Left colon (tissue), 2 donors: Measurements from ENCODE around the gene ZNF521. TPM values are rescaled to one million over a fixed set of nuclear protein-coding genes. Genes with fewer than 3 reads are reported as not detected.

Experiments used
- ATAC-seq: fragments of 200-7000 bp; cut with Tn5 transposase; one replicate; pipeline ENCODE4 v1.9.1; 2020; ENCODE audit warnings: mild to moderate bottlenecking, moderate library complexity
- DNase-seq, 2 donors: peaks; one replicate each; pipeline ENCODE4 v3.0.0-alpha.2; 2020
- intact Hi-C, 2 donors: fragments of 100-400 bp; cut with DNase I in 1 of 2; cut with micrococcal nuclease in 1 of 2; formaldehyde crosslinking; loops; one replicate each; pipeline versions ENCODE4 v1.11.2 to v1.14.0; 2022; cut with DNase I, micrococcal nuclease
- total RNA-seq, 2 donors: library from RNA; stranded (reverse); fragmentation: NEBNext Ultra II Directional; extraction: Animal tissue kit (Norgen Biotek cat#: 25700); gene quantifications; one replicate each; pipeline ENCODE4 v1.2.1, GENCODE V29; 2021
- donor health status: DM: no; HTN: no; CAD: no.
- donor health status: DM: yes; HTN: yes; CAD: no.

ZNF521 gene
- total RNA-seq, 2 donors from 2014 or later, result 2.6 to 6.9 TPM

GRCh38 chr18:25164211-25164847, 187.6 kb downstream of the ZNF521 start:
- intact Hi-C loops, result no loop called here
- DNase-seq, result no peak
- no peak for ATAC-seq

GRCh38 chr18:25153426-25153825, 198.5 kb downstream of the ZNF521 start:
- no peak for DNase-seq
- ATAC-seq, result no peak
- intact Hi-C loops, result no loop called here

DNA sequence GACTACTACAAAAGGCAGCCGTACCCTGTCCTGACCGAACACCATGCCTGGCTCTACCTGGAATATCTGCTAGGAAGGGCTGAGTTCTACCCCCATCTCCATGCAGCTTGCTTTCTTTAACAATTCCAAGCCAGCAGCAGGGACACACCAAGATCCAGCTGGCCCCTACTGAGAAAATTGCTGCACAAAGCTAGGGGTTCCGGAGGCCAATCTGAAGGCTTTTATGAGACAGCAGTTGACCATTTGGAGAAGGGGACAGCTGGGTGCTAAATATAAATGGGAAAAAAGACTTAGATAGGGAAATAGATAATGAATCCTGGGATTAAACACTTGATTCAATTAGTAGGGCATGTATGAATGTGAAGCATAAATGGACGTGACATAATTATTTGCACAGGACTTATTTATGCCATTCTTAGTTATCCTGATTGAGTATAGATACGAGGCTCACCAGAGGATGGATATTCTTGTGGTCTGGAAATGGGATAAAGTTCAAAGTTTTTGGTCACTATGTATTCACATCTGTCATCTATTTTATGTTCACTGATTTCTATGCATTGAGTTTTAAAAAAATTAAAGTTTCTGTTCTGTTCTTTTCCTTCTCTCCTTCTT, 204.0 kb downstream of the ZNF521 start:
- intact Hi-C loops, result no loop called here

GRCh38 chr18:25146512-25146910, 205.5 kb downstream of the ZNF521 start:
- intact Hi-C loops, result no loop called here
- DNase-seq (no peak), ATAC-seq (no peak)

More for the DNA sequence above, 204.0 kb downstream of the ZNF521 start:
- ATAC-seq, result no peak
- DNase-seq, result no peak

DNA sequence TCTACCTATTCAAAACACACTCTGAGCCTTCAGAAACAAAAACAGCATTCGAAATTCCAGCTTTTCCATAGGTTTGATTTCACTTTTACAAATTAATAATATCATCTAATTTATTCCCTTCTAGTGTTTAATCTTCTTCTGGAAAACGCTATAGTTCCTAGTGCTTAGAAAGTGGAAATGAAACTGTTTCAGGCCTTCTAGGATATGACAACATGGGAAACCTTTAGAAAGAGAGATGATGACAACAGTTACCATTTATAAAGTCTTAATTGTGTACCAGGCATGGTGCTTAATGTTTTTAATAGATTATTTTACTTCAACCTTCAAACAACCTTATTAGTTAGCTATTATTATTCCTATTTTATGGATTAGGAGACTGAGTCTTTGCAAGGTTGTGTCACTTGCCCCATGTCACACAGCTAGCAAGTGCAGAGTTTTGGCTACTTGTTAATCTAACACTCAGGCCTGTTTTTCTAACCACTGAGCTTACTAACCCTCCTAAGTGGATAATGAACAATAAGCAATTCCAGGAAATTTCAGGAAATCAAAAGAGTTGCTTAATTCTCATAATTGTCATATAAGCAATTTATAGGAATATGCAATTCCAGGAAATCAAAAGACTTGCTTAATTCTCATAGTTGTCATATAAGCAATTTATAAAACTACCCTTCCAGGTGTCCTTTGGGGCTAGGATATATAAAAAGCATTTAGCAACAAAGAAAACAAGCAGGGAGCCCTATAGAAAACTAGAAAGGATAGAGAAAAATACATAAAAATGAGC, 206.0 kb downstream of the ZNF521 start:
- DNase-seq (no peak), ATAC-seq (no peak)
- intact Hi-C loops, result no loop called here

DNA sequence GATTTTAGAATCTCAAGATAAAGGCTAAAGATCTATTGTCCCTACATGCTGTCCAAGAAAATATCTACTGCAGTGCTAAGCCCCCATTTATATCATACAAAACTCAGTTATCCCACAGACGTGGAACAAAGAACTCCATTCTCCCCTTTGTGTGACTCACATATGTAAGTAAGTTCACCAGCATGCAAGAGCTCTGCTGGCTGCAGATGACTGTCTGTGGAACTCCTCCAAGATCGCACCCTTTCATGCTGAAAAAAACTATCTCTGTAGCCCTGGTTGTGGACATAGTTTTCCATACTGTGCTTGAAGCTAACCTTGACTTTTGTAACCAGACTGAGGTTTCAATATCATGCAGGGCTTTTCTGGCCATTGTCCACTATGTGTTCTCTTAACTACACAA, 207.1 kb downstream of the ZNF521 start:
- ATAC-seq, result no peak
- DNase-seq, result no peak
- intact Hi-C loops, result no loop called here

DNA sequence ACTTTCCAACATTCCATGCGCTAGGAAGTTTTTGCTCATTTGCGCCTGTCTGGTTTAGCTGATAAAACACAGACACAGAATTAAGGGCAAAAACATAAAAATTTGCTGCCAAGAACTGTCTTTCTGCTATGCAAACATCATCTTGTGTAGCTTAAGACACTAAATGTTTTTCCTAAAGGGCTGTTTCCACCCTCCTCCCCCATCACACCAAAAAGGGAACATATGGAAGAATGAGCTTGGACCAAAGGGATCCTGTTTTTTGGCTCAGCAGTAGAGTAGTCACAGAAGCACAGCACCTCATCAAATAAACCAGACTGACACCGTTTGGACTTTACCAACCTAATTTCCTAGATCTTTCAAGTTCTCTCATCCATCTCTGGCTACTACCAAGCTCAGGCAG, 210.1 kb downstream of the ZNF521 start:
- ATAC-seq (no peak), DNase-seq (no peak)
- intact Hi-C loops, result no loop called here

DNA sequence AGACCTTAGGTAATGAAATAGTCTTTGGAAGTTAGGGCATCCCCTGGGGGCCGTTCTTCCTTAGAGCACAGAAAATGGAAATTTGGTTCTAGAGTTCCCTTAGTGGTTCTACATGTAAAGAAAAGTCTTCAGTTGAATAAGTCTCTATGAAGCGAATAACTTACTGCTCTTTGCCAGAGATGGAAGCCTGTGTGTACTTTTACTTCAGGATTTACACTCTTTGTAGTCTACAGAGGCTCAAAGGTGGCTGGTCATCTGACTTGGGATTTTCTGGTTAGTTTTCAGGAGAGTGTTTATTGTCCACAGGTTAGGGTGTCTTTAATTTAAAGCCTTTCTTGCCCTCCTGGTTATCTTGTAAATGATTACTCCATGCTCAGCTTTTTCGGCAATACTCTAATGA, 210.6 kb downstream of the ZNF521 start:
- DNase-seq (no peak), ATAC-seq (no peak)

DNA sequence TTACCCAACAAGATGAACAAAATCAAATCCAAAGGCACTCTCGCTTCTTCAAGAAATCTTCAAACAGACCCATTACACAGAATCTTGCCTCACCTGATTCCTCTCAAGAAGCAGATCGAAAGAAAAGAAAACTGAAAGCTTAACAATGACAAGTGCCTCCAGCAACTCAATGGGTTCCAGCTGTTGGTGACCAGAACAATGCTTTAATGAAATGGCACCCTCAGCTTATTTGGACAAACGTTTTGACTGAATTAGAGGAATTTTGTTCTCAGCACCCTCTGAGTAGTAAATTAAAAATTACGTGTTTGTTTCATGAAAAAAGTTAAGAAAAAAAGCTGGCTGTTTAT, 211.0 kb downstream of the ZNF521 start:
- intact Hi-C loops, result no loop called here
- ATAC-seq (no peak), DNase-seq (no peak)

More for the DNA sequence above, 210.6 kb downstream of the ZNF521 start:
- intact Hi-C loops, result no loop called here

- intact Hi-C loops, result no loop called here
- DNase-seq (no peak), ATAC-seq (no peak)
Measured at GRCh38 chr18:25140124-25140961, 211.6 kb downstream of the ZNF521 start.

GRCh38 chr18:25137197-25137472, 214.8 kb downstream of the ZNF521 start:
- DNase-seq, result no peak
- ATAC-seq, result no peak
- intact Hi-C loops, result no loop called here

DNA sequence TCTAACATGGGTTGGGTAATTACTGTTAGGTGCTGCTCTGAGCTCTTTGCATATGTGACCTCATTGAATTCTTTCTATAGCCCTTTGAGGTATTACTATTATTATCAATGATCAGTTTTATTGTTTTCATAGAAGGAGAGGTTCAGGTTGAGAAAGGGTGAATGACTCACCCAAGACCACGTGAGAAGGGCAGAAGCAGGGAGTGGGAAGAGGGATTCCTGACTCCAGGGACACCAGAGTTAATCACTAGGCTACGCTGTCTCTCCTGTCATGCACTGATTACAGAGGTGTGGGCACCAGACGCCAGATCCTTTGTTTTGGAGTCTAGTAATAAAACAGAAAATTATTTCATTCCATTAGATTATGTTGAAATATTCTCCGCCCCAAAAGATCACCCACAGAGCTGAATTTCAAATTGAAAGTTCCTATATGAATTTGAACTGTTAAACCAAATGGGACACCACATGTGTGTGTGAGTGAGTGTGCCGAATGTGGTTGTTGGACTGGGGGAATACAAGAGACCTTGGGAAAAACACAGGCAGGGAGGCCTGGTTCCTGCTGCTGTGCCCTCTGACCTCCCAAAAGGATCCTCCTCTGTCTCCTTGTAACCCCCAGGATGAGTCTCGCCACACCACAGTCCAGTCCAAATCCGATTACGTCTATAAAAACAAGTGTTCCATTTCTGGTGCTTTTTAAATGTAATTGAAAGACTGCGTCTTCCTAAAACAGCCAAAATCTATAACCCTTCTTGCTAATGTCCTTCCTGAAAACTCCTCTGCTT, 215.4 kb downstream of the ZNF521 start:
- DNase-seq (no peak), ATAC-seq (no peak)
- intact Hi-C loops, result no loop called here

- no peak for DNase-seq
- ATAC-seq, result no peak
- intact Hi-C loops, result no loop called here
Measured at GRCh38 chr18:25134861-25135260, 217.1 kb downstream of the ZNF521 start.

DNA sequence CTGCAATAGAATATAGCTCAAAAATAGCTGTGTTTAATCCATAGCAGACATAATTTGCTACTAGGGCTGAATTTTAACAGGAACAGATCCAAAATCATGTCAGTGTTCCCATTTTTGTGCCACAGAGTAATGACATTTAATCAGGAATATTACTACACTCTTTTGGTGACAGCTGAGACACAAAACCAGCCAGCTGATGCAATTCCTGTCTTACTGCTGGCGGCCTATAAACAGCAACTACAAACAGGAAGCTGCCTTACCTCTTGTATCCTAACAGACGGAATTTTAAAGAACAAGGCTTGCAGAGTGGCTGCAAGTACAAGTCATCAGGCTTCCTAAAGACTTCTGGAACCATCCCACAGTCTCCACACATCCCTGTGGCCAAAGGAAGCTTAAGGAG, 218.1 kb downstream of the ZNF521 start:
- ATAC-seq, result no peak
- intact Hi-C loops, result no loop called here
- no peak for DNase-seq

DNA sequence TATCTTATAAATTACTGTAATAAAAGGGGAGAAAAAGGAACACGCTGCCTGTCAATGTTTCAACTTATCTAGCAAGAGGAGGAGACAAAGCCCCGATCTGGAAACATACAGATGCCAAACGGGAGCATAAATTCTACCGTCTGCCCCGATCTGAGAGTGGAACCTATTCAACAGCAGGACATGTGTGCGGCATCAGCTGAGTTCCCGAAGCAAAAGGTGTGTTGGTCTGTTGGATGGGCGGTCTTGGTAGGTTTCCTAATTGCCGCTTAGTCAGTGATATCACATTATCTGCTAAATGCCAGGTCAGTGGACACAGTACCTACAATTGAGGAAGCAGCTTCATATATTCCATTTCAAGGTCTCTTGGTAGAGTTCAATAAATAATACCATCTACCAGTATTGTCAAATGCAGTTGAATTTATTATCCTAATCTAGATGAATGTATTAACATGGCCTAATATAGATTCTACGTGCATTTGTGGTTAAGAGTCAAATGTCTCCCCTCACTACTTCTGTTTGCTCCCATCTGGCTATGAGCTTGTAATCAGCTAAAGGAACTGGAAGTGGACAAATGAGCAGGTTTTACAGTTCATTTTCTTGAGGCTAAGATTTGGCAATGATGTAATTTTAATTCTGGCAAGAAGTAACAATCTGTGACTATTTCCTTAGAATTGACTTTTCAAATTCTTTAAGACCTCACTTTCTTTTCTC, 219.0 kb downstream of the ZNF521 start:
- intact Hi-C loops, result no loop called here
- no peak for ATAC-seq

GRCh38 chr18:25126751-25127150, 225.2 kb downstream of the ZNF521 start:
- intact Hi-C loops, result no loop called here

More for the DNA sequence above, 219.0 kb downstream of the ZNF521 start:
- no peak for DNase-seq

DNA sequence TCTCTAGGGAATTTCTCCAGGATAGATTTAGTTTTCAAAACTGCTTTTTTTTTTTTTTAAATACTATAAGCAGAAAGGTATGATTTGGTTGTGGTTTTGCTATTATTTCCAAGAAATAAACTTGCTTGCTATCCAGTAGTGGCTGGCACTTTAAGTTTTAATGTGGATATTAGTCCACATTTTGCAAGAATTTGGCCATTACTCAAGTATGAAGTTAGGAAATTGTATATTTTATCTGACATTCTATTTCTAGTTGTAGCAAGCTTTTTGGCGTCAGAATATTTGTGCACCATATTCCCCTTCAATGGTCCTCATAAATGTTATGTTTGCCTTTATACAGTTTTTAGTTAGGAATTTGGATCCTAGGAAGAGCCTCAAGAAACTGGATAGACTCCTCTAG, 226.3 kb downstream of the ZNF521 start:
- DNase-seq (no peak), ATAC-seq (no peak)
- intact Hi-C loops, result no loop called here

More at GRCh38 chr18:25126751-25127150, 225.2 kb downstream of the ZNF521 start:
- ATAC-seq (no peak), DNase-seq (no peak)
